A549 (cell line): ENCODE measurements around the gene LRRC4C.

Experiments
- KDM1A ChIP-seq: fragments of 200-600 bp; sonication (generic); IDR thresholded peaks from 2 replicates; pipeline ENCODE4 v1.6.1; 2016; ENCODE audit warnings: low read depth, mild to moderate bottlenecking
- KDM5A ChIP-seq: fragments of 200-600 bp; sonication (generic); IDR thresholded peaks from 2 replicates; pipeline ENCODE4 v1.6.1; 2016; ENCODE audit warnings: antibody characterized with exemption, mild to moderate bottlenecking
- POLR2A ChIP-seq: IDR thresholded peaks from 2 replicates; pipeline ENCODE4 v1.6.1; 2012; ENCODE audit warnings: mild to moderate bottlenecking, low read length
- RARB ChIP-seq: fragments of 250-450 bp; sonication (Bioruptor Pico); IDR thresholded peaks from 2 replicates; pipeline ENCODE4 v1.8.0; 2021; ENCODE audit warnings: mild to moderate bottlenecking, moderate library complexity
- REST ChIP-seq: fragments of 200-600 bp; sonication (generic); IDR thresholded peaks from 2 replicates; pipeline ENCODE4 v1.6.1; 2016; ENCODE audit warnings: antibody characterized with exemption, mild to moderate bottlenecking, moderate library complexity
- RNF2 ChIP-seq: fragments of 200-600 bp; sonication (generic); IDR thresholded peaks from 2 replicates; pipeline ENCODE4 v1.6.1; 2016; ENCODE audit warnings: low read depth, mild to moderate bottlenecking, antibody characterized with exemption, moderate library complexity, borderline replicate concordance
- SREBF2 ChIP-seq: fragments of 450-650 bp; IDR thresholded peaks from 2 replicates; pipeline ENCODE4 v1.6.1; 2014; ENCODE audit warnings: mild to moderate bottlenecking, moderate library complexity
- TF ChIP-seq, protein P1 (sequence below): fragments of >200 bp; sonication (Bioruptor Twin); formaldehyde crosslinking; IDR thresholded peaks from 3 replicates; pipeline ENCODE4 v1.5.1; 2016
- TF ChIP-seq, protein P2 (sequence below): IDR thresholded peaks from 2 replicates; pipeline ENCODE4 v1.6.1; 2012

GRCh38 chr11:41206388-41206787 is 253.1 kb downstream of the LRRC4C start:
- no peak for TF ChIP-seq REST
- no peak for TF ChIP-seq KDM5A
- TF ChIP-seq, protein P1, sequence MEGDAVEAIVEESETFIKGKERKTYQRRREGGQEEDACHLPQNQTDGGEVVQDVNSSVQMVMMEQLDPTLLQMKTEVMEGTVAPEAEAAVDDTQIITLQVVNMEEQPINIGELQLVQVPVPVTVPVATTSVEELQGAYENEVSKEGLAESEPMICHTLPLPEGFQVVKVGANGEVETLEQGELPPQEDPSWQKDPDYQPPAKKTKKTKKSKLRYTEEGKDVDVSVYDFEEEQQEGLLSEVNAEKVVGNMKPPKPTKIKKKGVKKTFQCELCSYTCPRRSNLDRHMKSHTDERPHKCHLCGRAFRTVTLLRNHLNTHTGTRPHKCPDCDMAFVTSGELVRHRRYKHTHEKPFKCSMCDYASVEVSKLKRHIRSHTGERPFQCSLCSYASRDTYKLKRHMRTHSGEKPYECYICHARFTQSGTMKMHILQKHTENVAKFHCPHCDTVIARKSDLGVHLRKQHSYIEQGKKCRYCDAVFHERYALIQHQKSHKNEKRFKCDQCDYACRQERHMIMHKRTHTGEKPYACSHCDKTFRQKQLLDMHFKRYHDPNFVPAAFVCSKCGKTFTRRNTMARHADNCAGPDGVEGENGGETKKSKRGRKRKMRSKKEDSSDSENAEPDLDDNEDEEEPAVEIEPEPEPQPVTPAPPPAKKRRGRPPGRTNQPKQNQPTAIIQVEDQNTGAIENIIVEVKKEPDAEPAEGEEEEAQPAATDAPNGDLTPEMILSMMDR = no peak
- TF ChIP-seq POLR2A = no peak
- TF ChIP-seq KDM1A = no peak
- TF ChIP-seq, protein P2, sequence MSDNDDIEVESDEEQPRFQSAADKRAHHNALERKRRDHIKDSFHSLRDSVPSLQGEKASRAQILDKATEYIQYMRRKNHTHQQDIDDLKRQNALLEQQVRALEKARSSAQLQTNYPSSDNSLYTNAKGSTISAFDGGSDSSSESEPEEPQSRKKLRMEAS = no peak
- TF ChIP-seq RNF2 = no peak
- TF ChIP-seq SREBF2 = no peak
- no peak for TF ChIP-seq RARB (CRISPR knock-in tag)
